HG03457 (cell line): ENCODE results near the gene NCAPD3.

Experiments
- ATAC-seq: cut with Tn5 transposase; IDR thresholded peaks from one replicate; pipeline ENCODE4 v1.9.1; 2021; ENCODE audit warnings: moderate number of reproducible peaks; ENCODE audit not compliant: unreplicated experiment

The NCAPD3 gene

DNA sequence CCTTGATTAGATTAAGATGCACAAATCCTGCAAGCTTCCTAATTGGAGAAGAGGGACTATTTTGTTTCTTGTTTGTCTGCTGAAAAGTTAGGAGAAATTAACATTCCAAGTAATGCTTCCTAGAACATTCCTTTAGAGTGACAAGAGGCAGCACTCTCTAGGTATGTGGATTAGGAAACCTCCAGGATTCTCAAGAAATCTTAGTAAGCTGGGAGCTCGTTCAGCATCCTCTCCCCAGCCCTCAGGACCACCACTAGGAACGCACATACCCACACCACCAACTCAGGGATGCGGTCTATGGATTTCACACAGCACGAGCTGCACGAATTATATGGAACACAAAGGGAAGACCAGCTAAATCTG is 52.9 kb downstream of the NCAPD3 start:
- ATAC-seq: no peak

DNA sequence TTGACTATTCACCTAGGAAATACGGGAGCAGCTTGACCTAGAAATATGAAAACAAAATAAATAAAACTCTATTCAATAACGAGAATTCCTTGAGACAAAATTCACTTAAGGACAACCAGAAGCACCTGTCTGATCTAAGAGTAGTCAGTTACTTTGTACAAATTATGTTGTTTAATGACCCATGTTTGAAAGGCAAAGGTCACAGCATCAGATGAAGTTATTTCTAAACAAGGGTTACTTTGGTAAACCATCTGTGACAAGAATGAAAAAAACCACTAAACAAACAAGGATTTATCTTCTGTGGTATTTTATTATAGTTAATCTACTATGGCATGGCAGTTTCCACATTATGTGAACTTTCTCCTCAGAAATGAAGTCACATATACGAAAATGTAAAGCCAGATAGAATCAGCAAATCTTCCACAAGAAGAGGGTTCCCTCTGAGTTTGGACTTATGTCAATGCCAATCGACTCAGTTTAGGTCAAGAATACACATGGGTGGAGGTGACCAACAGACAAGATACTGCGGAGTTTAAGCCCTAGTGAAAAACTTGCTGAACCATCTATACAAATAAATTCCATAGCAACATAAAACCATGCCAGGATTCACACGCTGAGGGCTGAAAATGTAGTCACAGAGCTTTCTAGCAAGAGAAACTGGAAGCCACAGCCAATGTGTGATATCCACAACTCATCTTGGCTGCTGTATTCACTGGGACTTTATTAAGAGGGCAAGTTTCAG is 53.4 kb downstream of the NCAPD3 start:
- no peak for ATAC-seq

- ATAC-seq: no peak
Measured at GRCh38 chr11:134164490-134165370, 59.0 kb downstream of the NCAPD3 start.

DNA sequence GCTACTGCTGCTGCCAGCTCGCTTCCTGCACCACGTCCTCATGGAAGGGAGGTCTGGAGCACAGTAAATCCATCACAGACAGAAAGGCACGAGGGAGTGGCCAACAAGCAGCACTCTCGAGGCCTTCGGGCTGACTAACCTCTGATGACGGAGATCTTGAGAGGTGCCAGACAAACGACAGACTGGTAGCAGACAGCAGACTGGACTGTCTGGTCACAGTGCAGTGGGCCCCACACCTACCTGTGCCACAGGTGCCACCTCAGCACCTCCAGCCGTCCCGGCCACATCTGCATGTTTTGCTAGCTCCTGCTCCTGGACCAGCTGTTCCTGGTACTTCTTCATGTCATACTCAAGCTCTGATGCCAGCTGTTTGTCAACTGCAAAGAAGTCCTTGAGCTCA is 64.1 kb downstream of the NCAPD3 start:
- ATAC-seq: no peak

GRCh38 chr11:134158023-134158422 is 65.7 kb downstream of the NCAPD3 start:
- ATAC-seq: no peak

DNA sequence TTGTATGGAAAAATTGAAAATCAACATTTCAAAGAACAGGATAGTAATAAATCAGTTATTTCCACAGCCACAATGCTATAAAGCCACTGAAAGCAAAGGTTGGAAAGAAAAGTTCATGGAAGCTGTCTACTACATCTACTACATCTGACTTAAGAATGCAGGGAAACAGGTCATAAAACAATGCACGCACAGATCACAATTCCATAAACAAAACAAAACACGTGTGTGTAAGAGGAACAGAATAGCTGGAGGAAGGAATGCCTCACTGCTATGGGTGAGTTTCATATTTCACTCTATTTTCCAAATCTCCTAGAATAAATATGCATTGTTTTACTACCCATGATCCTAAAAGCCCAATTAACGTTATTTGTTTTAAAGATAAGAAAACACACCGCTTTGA is 66.3 kb downstream of the NCAPD3 start:
- ATAC-seq: no peak

GRCh38 chr11:134155946-134156865 is 67.6 kb downstream of the NCAPD3 start:
- ATAC-seq: no peak

- ATAC-seq: no peak
Measured at GRCh38 chr11:134155456-134155855, 68.3 kb downstream of the NCAPD3 start.

DNA sequence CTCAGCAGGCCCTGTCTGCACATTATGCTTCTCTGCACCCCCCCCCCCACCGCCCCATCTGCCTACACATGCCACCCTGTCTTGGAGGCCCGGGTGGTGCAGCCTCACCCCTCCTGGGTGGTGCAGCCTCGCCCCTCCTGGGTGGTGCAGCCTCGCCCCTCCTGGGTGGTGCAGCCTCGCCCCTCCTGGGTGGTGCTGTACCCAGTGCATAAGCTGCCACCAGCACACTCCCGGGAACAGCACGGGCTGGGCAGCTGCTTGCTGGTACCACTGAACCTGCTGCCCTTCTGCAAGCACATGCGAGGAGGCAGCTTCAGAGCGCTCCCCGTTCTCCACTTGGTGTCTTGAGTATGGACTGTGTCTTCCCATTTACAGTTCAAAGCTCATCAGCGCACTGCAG is 69.3 kb downstream of the NCAPD3 start:
- no peak for ATAC-seq

DNA sequence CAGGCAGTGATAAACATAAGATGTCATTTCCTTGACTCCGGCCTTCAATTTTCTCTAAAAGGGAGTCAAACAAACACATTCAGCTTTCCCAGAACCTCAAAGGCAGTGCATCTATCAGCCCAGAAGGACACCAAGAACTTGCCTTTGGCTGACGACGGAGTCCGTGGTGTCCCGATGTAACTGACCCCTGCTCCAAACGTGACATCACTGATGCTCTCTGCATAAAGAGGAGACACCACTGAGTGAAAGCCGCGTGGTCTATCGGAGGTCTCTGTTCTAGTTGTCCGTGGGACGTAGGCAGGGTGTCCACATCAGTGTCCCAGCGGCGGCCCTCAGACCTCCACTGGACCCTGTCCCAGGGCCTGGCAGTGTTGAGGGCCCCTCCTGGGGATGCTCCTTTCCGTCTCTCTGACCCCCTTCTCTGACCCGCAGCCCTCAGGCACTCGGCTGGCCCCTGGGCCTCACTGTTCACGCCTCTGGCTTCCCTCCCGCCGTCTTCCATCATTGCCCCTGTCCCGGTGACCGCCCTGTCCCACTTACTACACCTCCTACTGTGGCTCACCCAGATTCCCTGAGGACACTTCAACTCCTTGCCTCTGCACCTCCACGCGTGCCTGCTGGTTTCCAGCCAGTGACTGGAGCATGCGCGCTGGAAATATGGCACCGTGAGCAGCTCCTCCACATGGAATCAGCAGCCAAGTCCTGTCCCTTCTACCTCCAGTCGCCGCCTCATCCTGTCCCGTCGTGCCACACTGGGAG is 70.4 kb downstream of the NCAPD3 start:
- no peak for ATAC-seq

- ATAC-seq: no peak
Measured at GRCh38 chr11:134152696-134153095, 71.1 kb downstream of the NCAPD3 start.

GRCh38 chr11:134151083-134151747 is 72.6 kb downstream of the NCAPD3 start:
- no peak for ATAC-seq

DNA sequence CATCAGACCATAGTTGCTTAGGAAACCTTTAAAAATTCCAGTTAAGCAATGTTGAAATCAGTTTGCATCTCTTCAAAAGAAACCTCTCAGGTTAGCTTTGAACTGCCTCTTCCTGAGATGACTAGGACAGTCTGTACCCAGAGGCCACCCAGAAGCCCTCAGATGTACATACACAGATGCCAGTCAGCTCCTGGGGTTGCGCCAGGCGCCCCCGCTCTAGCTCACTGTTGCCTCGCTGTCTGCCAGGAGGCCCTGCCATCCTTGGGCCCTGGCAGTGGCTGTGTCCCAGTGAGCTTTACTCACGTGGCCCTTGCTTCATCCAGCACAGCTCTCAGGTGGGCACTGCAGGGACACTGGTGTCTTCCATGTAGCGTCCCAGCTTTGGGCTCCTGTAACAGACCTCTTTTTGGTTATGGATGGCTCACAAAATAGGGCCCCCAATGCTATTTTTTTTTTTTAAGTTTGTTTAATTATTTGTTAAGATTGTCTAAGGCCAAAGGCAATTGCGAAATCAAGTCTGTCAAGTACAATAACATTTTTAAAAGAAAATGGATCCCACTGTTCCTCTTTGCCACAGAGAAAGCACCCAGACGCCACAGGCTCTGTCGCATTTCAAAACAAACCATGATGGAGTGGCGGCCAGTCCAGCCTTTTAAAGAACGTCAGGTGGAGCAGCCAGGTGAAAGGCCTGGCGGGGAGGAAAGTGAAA is 73.4 kb downstream of the NCAPD3 start:
- no peak for ATAC-seq

GRCh38 chr11:134149371-134149770 is 74.4 kb downstream of the NCAPD3 start:
- ATAC-seq: no peak

GRCh38 chr11:134146598-134146997 is 77.2 kb downstream of the NCAPD3 start:
- no peak for ATAC-seq

DNA sequence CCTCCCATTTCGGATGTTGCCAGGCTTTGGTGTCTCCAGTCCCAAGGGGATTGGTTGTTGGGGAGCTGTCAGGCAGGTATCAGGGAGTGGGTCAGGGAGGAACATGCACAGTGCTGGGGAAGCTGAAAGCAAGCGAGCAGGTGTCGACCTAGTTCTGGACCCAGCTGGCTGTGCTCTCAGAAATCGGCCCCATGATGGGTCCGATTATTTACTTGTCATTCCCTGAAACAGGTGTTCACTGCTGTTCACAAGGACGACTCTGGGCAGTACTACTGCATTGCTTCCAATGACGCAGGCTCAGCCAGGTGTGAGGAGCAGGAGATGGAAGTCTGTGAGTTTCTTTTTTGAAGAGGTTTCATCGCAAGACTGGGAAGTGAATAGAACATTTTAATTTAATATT is 78.1 kb downstream of the NCAPD3 start:
- no peak for ATAC-seq

GRCh38 chr11:134144744-134145143 is 79.0 kb downstream of the NCAPD3 start:
- no peak for ATAC-seq

DNA sequence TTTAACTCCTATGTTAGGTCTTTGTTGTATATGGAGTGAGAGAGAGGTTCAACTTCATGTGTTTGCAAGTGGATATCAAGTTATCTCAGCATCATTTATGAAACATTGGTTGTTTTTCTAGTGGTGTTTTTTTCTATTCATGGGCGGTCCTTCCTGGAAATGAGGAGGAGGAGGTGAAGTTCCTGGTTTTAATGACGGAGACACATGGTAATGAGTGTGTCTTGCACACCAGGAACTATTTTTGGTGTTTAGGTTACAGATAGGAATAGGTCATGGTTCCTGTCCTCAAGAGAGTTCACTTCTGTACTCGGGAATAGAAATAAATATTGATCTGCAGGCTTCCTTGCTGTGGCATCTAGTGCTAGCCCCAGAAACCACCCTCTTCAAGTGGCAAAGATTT is 80.0 kb downstream of the NCAPD3 start:
- ATAC-seq: no peak

- ATAC-seq: no peak
Measured at GRCh38 chr11:134142536-134142935, 81.2 kb downstream of the NCAPD3 start.
